C4-2B (cell line): ENCODE results near the gene BLCAP.
"Not testable (repeated sequence)": the region's sequence is repeated elsewhere in the genome, so short reads cannot be mapped to it uniquely, and the experiment has no call there.

ENCODE experiments used
- H3K27ac ChIP-seq: fragments of 450-650 bp; 2 replicates; pipeline ENCODE4 v1.5.1; 2017
- ZFX ChIP-seq: fragments of 450-650 bp; IDR thresholded peaks from 2 replicates; pipeline ENCODE4 v1.6.1; 2017
- TF ChIP-seq, protein P1 (sequence below): fragments of 450-650 bp; conservative IDR thresholded peaks from 2 replicates; pipeline ENCODE4 v1.5.1; 2017; ENCODE audit warnings: mild to moderate bottlenecking

Gene BLCAP

GRCh38 chr20:37494796-37495195, 32.9 kb downstream of the BLCAP start:
- no peak overlapping the region for H3K27ac ChIP-seq
- TF ChIP-seq, protein P1, sequence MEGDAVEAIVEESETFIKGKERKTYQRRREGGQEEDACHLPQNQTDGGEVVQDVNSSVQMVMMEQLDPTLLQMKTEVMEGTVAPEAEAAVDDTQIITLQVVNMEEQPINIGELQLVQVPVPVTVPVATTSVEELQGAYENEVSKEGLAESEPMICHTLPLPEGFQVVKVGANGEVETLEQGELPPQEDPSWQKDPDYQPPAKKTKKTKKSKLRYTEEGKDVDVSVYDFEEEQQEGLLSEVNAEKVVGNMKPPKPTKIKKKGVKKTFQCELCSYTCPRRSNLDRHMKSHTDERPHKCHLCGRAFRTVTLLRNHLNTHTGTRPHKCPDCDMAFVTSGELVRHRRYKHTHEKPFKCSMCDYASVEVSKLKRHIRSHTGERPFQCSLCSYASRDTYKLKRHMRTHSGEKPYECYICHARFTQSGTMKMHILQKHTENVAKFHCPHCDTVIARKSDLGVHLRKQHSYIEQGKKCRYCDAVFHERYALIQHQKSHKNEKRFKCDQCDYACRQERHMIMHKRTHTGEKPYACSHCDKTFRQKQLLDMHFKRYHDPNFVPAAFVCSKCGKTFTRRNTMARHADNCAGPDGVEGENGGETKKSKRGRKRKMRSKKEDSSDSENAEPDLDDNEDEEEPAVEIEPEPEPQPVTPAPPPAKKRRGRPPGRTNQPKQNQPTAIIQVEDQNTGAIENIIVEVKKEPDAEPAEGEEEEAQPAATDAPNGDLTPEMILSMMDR = no peak
- TF ChIP-seq ZFX = no peak

DNA sequence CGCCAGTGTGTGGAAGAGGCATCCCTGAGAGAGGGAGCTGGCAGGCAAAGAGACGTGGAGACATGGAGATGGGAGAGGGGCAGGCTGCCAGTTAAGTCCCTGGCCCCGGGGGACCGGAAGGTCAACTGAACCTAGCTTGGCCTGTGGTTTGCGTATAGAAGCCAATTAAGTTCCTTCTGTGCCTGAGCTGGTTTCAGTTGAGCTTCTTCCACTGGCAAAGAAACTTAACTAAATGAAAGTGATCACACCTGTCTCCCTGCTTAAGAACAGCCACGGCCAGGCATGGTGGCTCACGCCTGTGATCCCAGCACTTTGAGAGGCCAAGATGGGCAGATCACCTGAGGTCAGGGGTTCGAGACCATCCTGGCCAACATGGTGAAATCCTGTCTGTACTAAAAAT, 33.4 kb downstream of the BLCAP start:
- H3K27ac ChIP-seq = no peak overlapping the region
- TF ChIP-seq, protein P1 = no peak
- TF ChIP-seq ZFX = no peak

DNA sequence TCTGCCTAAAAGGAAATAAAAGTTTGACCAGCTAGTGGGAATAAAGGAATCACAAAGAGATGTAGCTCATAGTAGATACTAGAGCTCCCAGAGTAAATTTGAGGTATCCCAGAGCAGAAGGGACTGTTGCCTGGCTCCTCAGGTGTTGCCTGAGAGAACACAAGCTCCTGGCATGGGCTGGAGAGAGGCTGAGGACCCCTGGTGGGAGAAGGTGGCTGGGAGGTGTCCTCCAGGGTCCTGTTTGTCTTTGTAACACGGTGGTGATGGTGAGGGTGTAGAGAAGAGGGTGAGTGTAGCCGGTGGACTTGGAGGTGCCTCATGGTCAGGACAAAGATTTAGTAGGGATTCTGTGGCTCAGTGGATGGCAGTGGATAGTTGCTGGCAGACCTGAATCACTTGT, 34.7 kb downstream of the BLCAP start:
- no peak for TF ChIP-seq ZFX
- TF ChIP-seq, protein P1 = no peak

DNA sequence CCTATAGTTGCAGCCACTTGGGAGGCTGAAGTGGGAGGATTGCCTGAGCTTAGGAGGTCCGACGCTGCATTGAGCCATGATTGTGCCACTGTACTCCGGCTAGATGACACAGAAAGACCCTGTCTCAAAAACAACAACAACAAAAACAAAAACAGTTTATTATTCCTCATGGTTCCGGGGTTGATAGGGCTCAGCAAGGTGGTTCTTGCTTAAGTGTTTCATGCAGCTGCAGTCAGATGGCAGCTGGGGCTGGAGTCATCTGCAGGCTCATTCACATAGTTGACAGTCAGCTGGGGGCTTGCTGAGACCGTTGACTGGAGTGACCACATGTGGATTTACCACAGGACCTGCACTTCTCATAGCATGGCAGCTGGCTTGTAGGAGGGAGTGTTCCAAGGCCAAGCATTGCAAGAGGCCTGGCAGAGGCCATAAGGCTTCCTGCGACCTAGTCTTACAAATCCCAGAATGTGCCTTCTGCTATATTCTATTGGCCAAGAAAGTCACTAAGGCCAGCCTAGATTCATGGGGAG, 35.5 kb downstream of the BLCAP start:
- H3K27ac ChIP-seq = no peak overlapping the region
- TF ChIP-seq, protein P1 = no peak
- no peak for TF ChIP-seq ZFX

More for the DNA sequence above, 34.7 kb downstream of the BLCAP start:
- H3K27ac ChIP-seq = no peak overlapping the region

DNA sequence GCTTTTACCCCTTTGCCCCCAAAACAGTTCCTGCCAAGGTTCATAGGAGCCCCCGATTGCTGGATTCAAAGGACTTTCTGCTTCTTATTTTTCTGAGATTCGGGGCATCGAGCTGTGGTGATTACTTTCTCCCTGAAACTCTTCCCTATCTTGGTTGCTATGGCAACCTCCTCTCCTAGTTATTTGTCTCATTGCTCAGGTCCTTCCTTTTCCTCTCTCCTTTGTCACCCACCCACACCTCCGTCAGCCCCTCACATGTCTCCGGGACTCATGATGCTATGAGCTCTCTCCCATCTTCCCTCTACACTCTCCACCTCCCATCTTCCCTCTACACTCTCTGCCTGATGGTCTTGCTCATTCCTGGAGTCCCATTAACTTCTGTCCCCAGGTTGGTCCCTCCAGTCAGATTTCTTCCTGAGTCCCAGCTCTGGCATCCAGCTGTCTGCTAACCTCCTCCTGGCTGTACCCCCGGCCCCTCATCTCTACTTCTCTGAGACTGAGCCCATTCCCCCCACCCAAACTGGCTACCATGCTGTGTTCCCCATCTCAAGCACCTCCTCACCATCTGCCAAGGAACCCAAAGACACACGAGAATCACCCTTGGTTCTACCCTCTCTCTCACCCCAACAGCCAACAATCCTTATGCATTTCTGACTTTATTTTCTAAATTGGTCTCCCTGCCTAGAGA, 36.9 kb downstream of the BLCAP start:
- H3K27ac ChIP-seq = no peak overlapping the region
- no peak for TF ChIP-seq ZFX
- TF ChIP-seq, protein P1 = no peak

DNA sequence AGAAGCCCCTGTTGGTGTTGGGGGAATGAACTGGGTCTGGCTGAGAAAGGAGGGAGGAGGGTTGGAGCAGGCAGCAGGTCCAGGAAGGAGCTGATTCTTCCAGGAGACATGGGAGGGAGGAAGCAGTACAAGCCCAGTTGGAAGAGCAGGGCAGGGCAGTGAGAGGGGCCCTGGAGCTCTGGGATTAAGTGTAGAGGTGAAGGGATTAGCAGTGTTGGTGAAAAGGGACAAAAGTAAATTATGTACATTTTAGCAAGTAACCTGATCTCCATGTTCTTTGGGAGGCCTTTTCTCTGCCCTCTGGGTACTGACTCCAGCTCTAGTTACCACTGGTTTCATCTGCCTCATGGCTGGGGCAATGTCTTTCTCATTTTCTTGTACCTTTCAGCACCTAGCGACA, 41.5 kb downstream of the BLCAP start:
- not testable (repeated sequence) for H3K27ac ChIP-seq

DNA sequence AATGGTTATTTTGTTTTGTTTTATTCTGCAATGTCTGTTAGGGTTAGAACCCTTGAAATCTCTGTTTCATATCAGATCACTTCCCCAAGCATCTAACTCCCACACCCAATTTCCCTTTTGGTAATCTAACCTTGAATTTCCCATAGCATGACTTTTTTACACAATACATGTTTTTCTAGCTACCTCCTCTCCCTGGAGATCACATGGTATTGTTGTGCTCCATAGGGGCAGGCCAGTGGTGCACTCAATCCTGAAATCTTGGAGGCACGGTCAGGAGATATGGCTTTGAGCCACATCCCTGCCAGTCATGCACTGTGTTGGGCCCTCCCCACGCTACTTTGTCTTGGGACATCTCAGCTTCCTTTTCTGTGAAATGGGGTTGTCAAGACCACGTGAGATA, 43.3 kb downstream of the BLCAP start:
- TF ChIP-seq ZFX = no peak
- TF ChIP-seq, protein P1 = no peak

GRCh38 chr20:37481610-37482009, 46.1 kb downstream of the BLCAP start:
- H3K27ac ChIP-seq = no peak overlapping the region
- TF ChIP-seq ZFX = no peak

More for the DNA sequence above, 43.3 kb downstream of the BLCAP start:
- no peak overlapping the region for H3K27ac ChIP-seq
